Stimulated activated CD4-positive, alpha-beta T cell treated with anti-CD3 and anti-CD28 coated beads, Interleukin-2, amount 100 ng/mL, for 4 hours (primary cell): ENCODE results near the gene ABCC6.
"Not testable (repeated sequence)": the region's sequence is repeated elsewhere in the genome, so short reads cannot be mapped to it uniquely, and the experiment has no call there.

Experiments
- DNase-seq: peaks from one replicate; pipeline ENCODE4 v3.0.0-alpha.2; 2020; ENCODE audit warnings: low read depth

ABCC6 gene

GRCh38 chr16:16222850-16223661, at the start of gene ABCC6:
ABCC6 (minus strand) TSS chr16:16223494; CDS start chr16:16223434, 60 bp downstream.
- DNase-seq: not testable (repeated sequence)

- DNase-seq: not testable (repeated sequence)
Measured at GRCh38 chr16:16272573-16273221, 49.4 kb upstream of the ABCC6 start.

DNA sequence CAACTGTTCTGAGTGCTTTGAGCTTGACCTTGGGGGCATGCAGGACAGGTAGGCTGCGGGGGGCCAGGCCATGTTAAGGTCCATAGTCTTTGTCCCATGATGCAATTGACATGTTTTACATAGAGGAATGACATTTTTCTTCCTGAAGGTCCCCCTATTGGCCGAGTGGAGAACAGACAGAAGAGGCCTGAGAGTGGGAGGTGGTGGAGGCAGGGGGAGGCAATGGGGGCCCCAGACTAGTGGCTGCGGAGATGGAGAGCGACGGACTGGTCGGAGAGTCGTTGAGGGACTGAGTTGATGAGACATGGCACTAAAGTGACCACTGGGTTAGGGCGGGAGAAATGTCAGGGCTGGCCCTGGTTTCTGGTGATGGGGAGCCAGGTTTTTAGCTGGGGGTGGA, 48.4 kb upstream of the ABCC6 start:
- not testable (repeated sequence) for DNase-seq

DNA sequence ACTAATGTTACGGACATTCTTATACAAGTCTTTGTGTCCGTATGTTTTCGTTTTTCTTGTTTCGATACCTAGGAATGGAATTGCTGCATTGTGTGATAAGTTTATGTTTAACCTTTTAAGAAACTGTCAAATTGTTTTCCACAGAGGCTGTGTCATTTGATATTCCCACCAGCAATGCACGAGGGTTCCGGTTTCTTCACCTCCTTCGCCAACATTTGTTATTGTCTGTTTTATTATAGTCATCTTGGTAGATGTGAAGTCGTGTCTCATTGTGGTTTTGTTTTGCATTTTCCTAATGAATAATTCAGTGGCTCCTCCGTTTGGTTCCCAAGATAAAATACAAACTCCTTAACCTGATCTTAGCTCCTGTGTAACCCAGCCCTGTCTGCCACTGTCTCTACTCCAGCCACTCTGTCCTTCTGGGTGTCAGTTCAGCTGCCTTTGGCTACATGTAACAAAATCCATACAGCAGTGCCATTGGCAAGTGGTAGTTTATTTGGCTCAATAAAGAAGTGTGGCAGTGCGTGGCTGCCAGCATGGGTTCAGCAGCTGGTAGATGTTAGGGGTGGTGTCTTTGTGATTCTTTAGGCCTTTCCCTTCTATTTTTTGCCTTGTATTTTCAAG, 45.0 kb upstream of the ABCC6 start:
- DNase-seq: not testable (repeated sequence)

DNA sequence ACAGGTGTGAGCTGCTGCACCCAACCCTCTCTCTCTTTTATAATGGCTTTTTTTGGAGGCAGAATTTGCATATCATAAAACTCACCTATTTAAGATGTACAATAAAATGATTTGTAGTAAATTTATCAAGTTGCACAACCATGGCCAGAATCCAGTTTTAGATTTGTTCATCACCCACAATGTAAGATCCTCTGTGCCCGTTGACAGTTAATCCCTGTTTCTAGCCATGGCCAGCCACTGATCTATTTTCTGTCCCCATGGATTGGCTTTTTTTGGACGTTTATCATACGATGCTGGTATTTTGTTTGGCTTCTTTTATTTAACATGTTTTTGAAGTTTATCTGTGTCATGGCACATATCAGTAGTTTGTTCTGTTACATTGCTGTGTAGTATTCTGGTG, 44.4 kb upstream of the ABCC6 start:
- not testable (repeated sequence) for DNase-seq

- DNase-seq: not testable (repeated sequence)
Measured at GRCh38 chr16:16265044-16265443, 41.8 kb upstream of the ABCC6 start.

DNA sequence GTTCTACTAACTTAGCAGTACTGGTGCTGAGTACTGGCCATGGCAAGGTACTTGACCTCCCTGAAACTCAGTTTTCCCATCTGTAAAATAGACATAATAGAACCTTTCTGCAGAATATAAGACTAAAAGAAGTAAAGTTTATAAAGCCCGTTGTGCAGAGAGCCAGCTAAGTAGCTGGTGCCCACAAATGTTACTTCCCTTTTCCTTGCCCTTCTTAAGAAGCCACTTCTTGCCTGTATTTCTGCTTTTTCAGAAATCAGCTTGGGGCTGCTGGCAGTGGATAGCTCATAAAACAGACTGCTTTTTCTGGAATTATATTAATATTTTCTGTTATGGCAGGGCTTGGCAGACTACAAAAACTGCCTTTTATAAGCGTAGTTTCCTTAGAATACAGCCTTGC, 40.7 kb upstream of the ABCC6 start:
- DNase-seq: not testable (repeated sequence)

DNA sequence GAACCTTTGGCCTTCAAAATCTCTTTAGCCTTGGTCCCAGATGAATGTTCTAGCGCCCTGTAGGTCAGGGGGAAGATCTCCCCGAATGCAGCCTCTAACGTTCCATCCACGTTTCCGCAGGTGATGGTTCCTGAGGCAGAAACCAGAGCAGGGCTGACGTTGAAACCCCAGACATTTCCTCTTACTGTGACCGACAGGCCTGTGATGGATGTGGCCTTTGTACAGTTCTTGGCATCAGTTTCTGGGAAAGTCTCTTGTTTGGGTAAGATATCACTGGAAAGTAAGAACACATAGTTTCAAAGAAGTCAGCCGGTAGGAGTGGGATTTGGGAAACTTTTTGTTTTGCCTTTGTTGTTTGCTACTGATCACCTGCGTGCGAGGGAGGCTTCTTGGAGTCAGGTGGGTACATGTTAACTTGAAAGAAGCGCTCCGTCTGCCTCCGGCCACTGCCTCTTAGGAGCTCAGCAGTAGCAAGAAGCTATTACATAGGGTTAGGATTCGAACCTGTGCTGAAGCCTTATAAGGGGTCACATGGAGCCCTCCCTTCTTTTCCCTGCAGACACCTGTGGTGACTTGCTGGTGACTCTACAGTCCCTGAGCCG, 39.8 kb upstream of the ABCC6 start:
- DNase-seq: not testable (repeated sequence)

- not testable (repeated sequence) for DNase-seq
Measured at GRCh38 chr16:16259971-16260370, 36.7 kb upstream of the ABCC6 start.

- not testable (repeated sequence) for DNase-seq
Measured at GRCh38 chr16:16258822-16259221, 35.5 kb upstream of the ABCC6 start.

DNA sequence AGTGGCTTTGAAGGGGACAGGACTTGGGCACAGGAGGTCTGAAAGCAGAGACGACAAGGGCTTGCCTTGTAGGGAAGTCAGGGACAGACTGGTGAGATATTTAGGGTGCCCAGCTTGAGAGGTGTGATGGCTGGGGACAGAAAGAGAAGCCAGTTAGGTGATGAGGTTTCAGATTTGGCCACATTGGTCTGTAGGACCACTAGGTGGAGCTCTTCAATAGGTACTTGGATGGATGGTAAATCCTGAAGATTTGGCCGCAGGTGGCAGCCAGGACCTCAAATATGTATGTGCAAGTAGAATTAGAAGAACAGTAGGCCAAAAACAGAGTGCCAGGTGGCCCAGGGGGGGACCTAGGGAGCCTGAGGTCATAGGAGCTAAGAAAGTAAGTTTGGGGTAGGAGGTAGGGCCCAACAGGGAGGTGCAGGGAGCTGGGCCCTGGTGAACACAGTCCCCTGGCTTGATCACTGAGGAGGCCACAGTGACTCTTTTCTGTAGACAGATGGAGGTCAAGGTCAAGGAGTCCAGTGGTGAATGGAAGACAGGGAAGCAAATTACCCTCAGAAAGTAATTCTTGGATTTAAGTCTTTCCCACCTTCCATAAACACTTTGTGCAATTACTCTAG, 34.1 kb upstream of the ABCC6 start:
- DNase-seq: not testable (repeated sequence)

- not testable (repeated sequence) for DNase-seq
Measured at GRCh38 chr16:16252377-16252776, 29.1 kb upstream of the ABCC6 start.

GRCh38 chr16:16249621-16250330, 26.5 kb upstream of the ABCC6 start:
- DNase-seq: not testable (repeated sequence)

DNA sequence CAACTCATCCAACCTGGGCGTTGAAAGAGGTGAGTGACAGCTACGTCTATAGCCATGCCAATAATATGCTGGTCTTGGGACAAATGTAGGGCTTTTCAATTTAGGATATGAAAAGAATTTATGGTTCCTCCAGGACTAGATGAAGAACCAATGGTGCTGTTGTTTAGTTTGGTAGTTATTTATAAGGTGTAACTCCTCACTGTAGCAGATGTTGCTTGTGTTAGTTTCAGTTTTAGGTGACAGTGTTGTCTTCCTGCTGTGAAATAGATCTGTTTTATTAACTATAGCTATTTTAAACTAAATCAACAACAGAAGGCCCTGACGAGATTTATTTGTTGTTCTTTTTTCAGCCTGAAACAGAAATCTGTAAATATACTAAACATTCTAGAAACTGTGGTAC, 24.1 kb upstream of the ABCC6 start:
- DNase-seq: not testable (repeated sequence)

DNA sequence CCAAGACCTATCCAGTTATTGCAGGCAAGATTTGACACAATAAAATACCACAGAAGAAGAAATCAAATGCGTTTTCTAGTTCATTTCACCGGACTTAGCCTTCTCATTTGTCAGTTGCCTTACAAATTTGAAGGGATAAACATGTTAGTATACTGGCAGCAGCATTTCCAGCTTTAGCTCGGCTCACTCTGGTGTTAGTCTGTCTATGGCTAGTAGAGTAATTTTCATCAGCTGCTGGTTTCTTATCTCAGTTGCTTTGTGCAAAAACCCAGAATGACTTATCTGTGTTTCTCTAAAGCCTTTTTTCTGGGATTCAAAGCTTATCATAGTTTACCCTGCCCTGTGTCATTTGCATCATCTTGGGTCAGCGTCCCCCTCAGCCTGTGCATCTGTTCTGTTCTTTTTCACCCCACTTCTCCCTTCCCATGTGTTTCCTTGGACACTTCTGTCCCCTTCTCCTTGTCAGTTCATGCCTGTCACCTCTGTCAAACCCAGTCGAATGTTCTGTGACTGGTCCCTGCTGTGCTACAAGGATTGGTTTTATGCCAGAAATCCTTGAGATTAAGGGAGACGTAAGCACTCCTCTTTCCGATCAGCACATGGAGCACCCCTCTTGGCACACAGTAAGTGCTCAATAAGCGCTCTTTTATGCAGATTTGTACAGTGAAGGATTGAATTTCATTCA, 23.4 kb upstream of the ABCC6 start:
- not testable (repeated sequence) for DNase-seq

DNA sequence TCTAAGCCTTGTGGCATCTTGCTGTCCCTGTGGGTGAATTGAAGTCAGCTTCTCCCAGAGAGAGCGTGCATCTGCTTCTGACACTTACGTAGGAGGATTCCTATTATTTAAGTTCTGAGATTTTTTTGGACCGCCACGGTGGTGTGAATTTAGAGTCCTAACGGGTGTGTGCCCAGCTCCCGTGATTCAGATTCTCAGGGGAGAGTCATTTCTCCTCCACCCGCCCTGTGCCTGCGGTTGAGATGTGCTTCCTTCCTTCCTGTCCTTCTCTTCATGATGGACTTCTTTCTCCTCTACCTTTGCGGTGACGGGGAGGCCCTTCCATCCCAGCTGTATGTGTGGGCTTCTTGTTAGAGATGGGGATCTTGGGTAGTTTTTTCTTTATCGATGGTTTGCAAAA, 20.6 kb upstream of the ABCC6 start:
- DNase-seq: not testable (repeated sequence)

DNA sequence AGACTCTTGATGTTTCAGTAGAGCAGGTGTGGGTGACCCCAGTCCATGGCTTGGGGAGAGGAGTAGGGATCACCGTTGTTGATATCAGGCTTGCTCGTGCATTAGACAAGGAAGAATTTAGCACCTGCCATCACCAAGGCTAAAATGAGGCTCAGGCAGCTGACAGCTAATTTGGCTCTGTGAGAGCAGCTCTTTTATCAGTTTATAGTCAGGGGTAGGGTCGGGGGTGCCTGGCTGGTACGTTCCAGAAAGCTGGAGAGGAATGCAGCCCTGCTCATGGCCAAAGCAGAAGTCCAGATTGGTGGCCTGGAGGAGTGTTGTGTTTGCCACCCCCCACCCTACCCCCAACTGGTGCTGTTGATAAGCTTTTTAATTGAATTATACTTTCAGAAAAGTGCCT, 17.4 kb upstream of the ABCC6 start:
- DNase-seq: not testable (repeated sequence)

DNA sequence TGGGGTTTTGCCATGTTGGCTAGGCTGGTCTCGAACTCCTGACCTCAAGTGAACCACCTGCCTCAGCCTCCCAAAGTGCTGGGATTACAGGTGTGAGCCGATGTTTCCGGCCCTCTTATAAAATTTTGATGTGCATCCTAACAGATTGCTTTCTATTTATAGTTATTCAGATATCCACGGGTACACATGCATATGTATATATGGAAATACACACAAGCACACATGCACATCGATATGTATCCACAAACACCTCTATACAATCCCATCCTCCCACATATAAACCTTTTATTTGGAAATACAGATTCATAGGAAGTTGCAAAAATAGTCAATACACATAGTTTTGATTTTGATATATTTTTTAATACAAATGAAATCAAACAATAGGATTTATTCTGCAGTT, 14.4 kb upstream of the ABCC6 start:
- not testable (repeated sequence) for DNase-seq

GRCh38 chr16:16237071-16237470, 13.8 kb upstream of the ABCC6 start:
- not testable (repeated sequence) for DNase-seq

DNA sequence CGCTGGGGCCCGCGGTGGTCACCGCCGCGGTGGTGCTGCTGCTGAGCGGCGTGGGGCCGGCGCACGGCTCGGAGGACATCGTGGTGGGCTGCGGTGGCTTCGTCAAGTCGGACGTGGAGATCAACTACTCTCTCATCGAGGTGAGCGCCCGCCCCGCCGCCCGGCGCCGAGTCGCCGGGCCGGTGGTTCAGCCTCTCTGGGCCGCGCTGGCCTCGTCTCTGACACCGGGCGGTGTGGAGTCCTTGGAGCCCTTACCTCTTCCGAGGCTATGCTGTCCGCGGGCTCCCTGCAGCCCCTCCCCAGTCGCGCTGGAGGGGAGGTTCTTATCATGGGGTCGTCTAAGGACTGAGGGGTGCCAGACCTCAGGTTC, 9.4 kb upstream of the ABCC6 start:
- DNase-seq: not testable (repeated sequence)
